ENCODE results near the gene INVS.

DNA sequence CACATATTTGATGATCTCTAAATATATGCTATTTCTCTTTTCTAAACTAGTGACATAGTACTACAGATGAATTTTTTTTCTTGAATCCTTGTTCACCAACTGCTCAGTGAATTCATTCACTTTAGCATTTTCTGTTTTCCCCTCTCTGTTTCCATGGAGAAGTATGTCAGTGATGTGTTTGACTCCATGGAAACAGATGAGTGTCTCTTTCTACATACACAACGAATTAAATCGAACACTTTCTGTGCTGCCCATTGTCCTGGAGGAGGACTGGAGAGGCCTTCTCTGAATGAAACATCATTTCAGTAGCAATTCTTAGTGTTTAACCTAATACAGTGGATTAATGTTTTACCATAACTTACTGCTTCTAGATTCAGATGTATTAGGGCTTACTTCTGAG is 9.5 kb downstream of the INVS start:
- no peak for TF ChIP-seq CTCF (IDR thresholded peaks at IDR 0.05 in 4 of 5, conservative IDR thresholded peaks at IDR 0.05 in 1 of 5)
- no peak for TF ChIP-seq POLR2A (IDR thresholded peaks at IDR 0.05)
